HL-60 (cell line): Measurements from ENCODE around the gene ACO2.

Experiments used
- DNase-seq, 2 experiments: peaks; one replicate each; pipeline ENCODE4 v3.0.0-alpha.2; 2010 to 2020; ENCODE audit warnings: low read depth in 1 of 2, low spot score in 1 of 2
- H3K27ac ChIP-seq: fragments of 250-450 bp; sonication (Bioruptor Pico); replicated peaks from 2 replicates; pipeline ENCODE4 v1.5.1; 2020; ENCODE audit warnings: mild to moderate bottlenecking, moderate library complexity
- H3K27me3 ChIP-seq: fragments of 250-450 bp; sonication (Bioruptor Pico); 2 replicates; pipeline ENCODE4 v1.5.1; 2021; ENCODE audit warnings: mild to moderate bottlenecking, moderate library complexity; ENCODE audit not compliant: insufficient read depth, poor library complexity, severe bottlenecking
- H3K4me3 ChIP-seq: replicated peaks from 2 replicates; pipeline ENCODE4 v1.5.1; 2011; ENCODE audit warnings: mild to moderate bottlenecking, control low read depth, low read length; ENCODE audit not compliant: insufficient read depth
- GABPA ChIP-seq: IDR thresholded peaks from 2 replicates; pipeline ENCODE4 v1.6.1; 2012; ENCODE audit warnings: low read depth
- POLR2AphosphoS5 ChIP-seq: IDR thresholded peaks from 2 replicates; pipeline ENCODE4 v1.6.1; 2012; ENCODE audit warnings: low read depth
- SPI1 ChIP-seq: IDR thresholded peaks from 2 replicates; pipeline ENCODE4 v1.6.1; 2012; ENCODE audit warnings: low read depth, mild to moderate bottlenecking, borderline replicate concordance
- TF ChIP-seq, protein P1 (sequence below): IDR thresholded peaks from one replicate; pipeline ENCODE4 v1.5.1; 2011; ENCODE audit warnings: low read length, control low read depth, inconsistent platforms; ENCODE audit not compliant: insufficient read depth
- TF ChIP-seq, protein P2 (sequence below): IDR thresholded peaks from 2 replicates; pipeline ENCODE4 v1.6.1; 2012; ENCODE audit warnings: low read depth; ENCODE audit not compliant: insufficient replicate concordance

ACO2 gene

DNA sequence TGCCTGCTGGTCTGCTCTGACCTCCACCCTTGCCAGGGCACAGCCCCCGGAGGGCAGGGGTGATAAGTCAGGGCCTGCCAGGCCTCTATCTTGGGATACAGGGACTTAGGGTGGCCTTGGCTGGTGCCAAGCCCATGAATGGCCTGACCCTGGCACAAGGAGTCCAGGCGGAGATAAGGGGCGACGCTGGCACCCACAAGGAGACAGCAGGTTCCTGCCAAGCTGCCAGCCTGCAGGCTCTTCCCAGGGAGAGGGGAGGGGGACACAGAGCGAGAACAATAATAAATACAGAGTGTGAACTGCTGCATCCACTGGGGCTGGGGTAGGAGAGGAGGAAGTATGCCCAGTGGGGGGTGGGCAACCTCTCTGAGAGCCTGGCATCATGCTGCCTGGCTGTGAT, 92.9 kb downstream of the ACO2 start:
- DNase-seq = no peak
- Histone ChIP-seq H3K27me3 (peaks cover 12% of the 10 kb centered on the region), H3K4me3 (no peak overlapping the region), H3K27ac (no peak overlapping the region)
- TF ChIP-seq GABPA (no peak), SPI1 (no peak), POLR2AphosphoS5 (no peak)
- TF ChIP-seq, protein P1, sequence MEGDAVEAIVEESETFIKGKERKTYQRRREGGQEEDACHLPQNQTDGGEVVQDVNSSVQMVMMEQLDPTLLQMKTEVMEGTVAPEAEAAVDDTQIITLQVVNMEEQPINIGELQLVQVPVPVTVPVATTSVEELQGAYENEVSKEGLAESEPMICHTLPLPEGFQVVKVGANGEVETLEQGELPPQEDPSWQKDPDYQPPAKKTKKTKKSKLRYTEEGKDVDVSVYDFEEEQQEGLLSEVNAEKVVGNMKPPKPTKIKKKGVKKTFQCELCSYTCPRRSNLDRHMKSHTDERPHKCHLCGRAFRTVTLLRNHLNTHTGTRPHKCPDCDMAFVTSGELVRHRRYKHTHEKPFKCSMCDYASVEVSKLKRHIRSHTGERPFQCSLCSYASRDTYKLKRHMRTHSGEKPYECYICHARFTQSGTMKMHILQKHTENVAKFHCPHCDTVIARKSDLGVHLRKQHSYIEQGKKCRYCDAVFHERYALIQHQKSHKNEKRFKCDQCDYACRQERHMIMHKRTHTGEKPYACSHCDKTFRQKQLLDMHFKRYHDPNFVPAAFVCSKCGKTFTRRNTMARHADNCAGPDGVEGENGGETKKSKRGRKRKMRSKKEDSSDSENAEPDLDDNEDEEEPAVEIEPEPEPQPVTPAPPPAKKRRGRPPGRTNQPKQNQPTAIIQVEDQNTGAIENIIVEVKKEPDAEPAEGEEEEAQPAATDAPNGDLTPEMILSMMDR = no peak
- TF ChIP-seq, protein P2, sequence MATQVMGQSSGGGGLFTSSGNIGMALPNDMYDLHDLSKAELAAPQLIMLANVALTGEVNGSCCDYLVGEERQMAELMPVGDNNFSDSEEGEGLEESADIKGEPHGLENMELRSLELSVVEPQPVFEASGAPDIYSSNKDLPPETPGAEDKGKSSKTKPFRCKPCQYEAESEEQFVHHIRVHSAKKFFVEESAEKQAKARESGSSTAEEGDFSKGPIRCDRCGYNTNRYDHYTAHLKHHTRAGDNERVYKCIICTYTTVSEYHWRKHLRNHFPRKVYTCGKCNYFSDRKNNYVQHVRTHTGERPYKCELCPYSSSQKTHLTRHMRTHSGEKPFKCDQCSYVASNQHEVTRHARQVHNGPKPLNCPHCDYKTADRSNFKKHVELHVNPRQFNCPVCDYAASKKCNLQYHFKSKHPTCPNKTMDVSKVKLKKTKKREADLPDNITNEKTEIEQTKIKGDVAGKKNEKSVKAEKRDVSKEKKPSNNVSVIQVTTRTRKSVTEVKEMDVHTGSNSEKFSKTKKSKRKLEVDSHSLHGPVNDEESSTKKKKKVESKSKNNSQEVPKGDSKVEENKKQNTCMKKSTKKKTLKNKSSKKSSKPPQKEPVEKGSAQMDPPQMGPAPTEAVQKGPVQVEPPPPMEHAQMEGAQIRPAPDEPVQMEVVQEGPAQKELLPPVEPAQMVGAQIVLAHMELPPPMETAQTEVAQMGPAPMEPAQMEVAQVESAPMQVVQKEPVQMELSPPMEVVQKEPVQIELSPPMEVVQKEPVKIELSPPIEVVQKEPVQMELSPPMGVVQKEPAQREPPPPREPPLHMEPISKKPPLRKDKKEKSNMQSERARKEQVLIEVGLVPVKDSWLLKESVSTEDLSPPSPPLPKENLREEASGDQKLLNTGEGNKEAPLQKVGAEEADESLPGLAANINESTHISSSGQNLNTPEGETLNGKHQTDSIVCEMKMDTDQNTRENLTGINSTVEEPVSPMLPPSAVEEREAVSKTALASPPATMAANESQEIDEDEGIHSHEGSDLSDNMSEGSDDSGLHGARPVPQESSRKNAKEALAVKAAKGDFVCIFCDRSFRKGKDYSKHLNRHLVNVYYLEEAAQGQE = no peak

DNA sequence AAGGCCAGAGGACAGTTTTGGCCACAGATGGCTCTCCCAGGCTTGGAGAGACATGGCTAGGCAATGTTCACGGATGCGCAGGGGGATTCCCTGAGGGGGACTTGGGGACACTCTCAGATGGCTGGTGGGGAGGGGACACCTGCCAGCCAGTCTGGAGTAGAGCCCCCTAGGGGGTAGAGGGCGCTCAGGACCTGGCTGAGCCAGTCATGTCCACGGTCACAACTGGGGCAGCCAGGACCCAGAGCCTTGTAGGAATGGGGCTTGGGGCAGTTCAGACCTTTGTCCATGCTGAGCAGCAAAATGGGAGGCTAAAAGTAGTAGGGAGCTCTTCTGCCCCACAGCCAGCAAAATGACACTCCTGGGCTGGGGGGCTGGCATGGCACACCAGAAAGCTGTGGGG, 93.5 kb downstream of the ACO2 start:
- Histone ChIP-seq H3K4me3 (no peak overlapping the region), H3K27me3 (peaks cover 12% of the 10 kb centered on the region), H3K27ac (no peak overlapping the region)
- no peak for DNase-seq
- no peak for TF ChIP-seq POLR2AphosphoS5

DNA sequence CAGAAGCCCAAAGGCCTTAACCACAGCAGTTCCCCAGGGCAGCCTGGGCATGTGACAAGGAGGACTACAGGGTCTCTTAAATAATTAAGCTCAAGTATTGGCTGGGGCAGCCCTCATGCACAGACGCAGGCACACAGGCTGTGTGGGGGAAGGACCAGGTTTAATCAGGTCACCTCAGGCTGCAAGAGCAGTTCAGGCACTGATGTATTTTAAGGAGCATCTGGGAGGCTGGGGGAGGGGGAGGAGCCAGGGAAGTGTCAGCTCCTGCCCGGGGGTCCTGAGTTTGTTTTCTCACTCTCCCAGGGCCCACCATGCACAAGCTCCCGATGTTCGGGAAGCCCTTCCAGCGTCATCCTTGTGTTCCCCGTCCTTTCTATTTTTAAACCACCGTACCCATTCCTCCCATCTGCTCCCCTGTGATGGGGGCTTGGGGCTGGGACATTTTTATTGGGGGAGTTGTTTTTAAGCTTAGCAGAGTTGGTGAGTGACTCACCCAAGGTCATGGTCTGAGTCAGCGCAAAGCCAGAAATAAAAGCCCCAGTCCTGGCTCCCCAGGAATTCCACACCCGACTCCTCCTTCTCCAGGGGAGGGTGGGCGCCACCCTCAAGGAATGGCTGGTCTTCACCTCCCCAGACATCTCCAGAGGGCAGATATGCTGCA, 94.3 kb downstream of the ACO2 start:
- Histone ChIP-seq H3K27me3 (peaks cover 12% of the 10 kb centered on the region), H3K4me3 (no peak overlapping the region), H3K27ac (no peak overlapping the region)
- TF ChIP-seq, protein P1 = no peak
- TF ChIP-seq SPI1 (no peak), GABPA (no peak), POLR2AphosphoS5 (no peak)
- TF ChIP-seq, protein P2 = no peak
- no peak for DNase-seq

DNA sequence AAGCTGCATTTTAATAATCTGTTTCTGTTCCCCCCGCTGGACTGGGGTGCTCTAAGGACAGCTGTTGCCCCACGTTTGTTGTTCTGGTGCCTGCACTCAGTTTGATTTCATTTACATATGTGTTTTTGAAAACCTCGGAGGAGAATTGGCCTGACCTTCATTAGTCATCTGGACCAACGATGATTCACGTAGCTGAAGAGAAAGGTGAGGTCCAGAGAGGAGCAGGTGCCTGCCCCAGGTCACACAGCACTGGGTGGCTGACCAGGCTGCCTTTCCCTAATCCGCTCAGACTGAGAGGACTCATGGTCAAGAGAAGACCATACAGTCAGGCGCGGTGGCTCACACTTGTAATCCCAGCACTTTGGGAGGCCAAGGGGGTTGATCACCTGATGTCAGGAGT, 95.6 kb downstream of the ACO2 start:
- DNase-seq = no peak
- H3K27ac ChIP-seq = no peak overlapping the region

More for the DNA sequence above, 95.6 kb downstream of the ACO2 start:
- peaks cover 6% of the 10 kb centered on the region for H3K27me3 ChIP-seq
- TF ChIP-seq SPI1 (no peak), POLR2AphosphoS5 (no peak), GABPA (no peak)
- TF ChIP-seq, protein P2 = no peak
- TF ChIP-seq, protein P1 = no peak
- no peak overlapping the region for H3K4me3 ChIP-seq
